ENCODE results near the gene APLP2.

Gene APLP2

GRCh38 chr11:130145975-130146776 lies 76.5 kb downstream of the APLP2 start:
- WGBS: 59% methylated on average over 15 of the region's 15 CpGs
- peak overlapping the region; percentile 34; the same call in 1 of the 2 replicates for H3K27ac ChIP-seq (ENCODE audit: low read depth, low read length)

GRCh38 chr11:130146796-130147195 lies 77.1 kb downstream of the APLP2 start:
- H3K9ac ChIP-seq (ENCODE audit: low read depth, low read length): no peak overlapping the region
- H3K9me3 ChIP-seq (ENCODE audit: insufficient read depth, low read depth, low read length): no peaks in the 10 kb centered on the region
- H3K4me1 ChIP-seq (ENCODE audit: insufficient read depth, low read length): no peaks in the 10 kb centered on the region; the same call in 1 of the 2 replicates
- H3K4me3 ChIP-seq (ENCODE audit: low read length): no peak overlapping the region
- peaks cover 43% of the 10 kb centered on the region for H3K36me3 ChIP-seq (ENCODE audit: insufficient read depth, low read length)
- H3K27me3 ChIP-seq (ENCODE audit: insufficient read depth, low read length): no peaks in the 10 kb centered on the region
- WGBS: 93% methylated on average over 5 of the region's 5 CpGs
- H3K27ac ChIP-seq (ENCODE audit: low read depth, low read length): no peak overlapping the region

More at GRCh38 chr11:130145975-130146776, 76.5 kb downstream of the APLP2 start:
- H3K4me1 ChIP-seq (ENCODE audit: insufficient read depth, low read length): no peaks in the 10 kb centered on the region; the same call in 1 of the 2 replicates
- H3K36me3 ChIP-seq (ENCODE audit: insufficient read depth, low read length): peaks cover 49% of the 10 kb centered on the region
- no peaks in the 10 kb centered on the region for H3K9me3 ChIP-seq (ENCODE audit: insufficient read depth, low read depth, low read length)
- no peaks in the 10 kb centered on the region for H3K27me3 ChIP-seq (ENCODE audit: insufficient read depth, low read length)
- H3K4me3 ChIP-seq (ENCODE audit: low read length): no peak overlapping the region
- H3K9ac ChIP-seq (ENCODE audit: low read depth, low read length): no peak overlapping the region

- WGBS: 95% methylated on average over 12 of the region's 12 CpGs
- H3K4me1 ChIP-seq (ENCODE audit: insufficient read depth, low read length): no peaks in the 10 kb centered on the region; the same call in 1 of the 2 replicates
- no peaks in the 10 kb centered on the region for H3K27me3 ChIP-seq (ENCODE audit: insufficient read depth, low read length)
Measured at GRCh38 chr11:130148796-130149326, 79.2 kb downstream of the APLP2 start.

GRCh38 chr11:130150790-130151189 lies 81.1 kb downstream of the APLP2 start:
- Histone ChIP-seq H3K9me3 (ENCODE audit: insufficient read depth, low read depth, low read length) (no peaks in the 10 kb centered on the region), H3K4me3 (ENCODE audit: low read length) (no peak overlapping the region), H3K27me3 (ENCODE audit: insufficient read depth, low read length) (no peaks in the 10 kb centered on the region), H3K27ac (ENCODE audit: low read depth, low read length) (no peak overlapping the region), H3K9ac (ENCODE audit: low read depth, low read length) (no peak overlapping the region), H3K4me1 (ENCODE audit: insufficient read depth, low read length) (no peaks in the 10 kb centered on the region; the same call in 1 of the 2 replicates), H3K36me3 (ENCODE audit: insufficient read depth, low read length) (peaks cover 6% of the 10 kb centered on the region; the same call in 1 of the 2 replicates)
- 95% methylated on average over 7 of the region's 7 CpGs for WGBS

More at GRCh38 chr11:130148796-130149326, 79.2 kb downstream of the APLP2 start:
- no peak overlapping the region for H3K4me3 ChIP-seq (ENCODE audit: low read length)
- H3K9me3 ChIP-seq (ENCODE audit: insufficient read depth, low read depth, low read length): no peaks in the 10 kb centered on the region
- H3K36me3 ChIP-seq (ENCODE audit: insufficient read depth, low read length): peaks cover 23% of the 10 kb centered on the region
- H3K27ac ChIP-seq (ENCODE audit: low read depth, low read length): no peak overlapping the region
- H3K9ac ChIP-seq (ENCODE audit: low read depth, low read length): no peak overlapping the region

GRCh38 chr11:130151196-130151595 lies 81.5 kb downstream of the APLP2 start:
- no peak overlapping the region for H3K9ac ChIP-seq (ENCODE audit: low read depth, low read length)
- no peaks in the 10 kb centered on the region for H3K27me3 ChIP-seq (ENCODE audit: insufficient read depth, low read length)
- no peaks in the 10 kb centered on the region; the same call in 1 of the 2 replicates for H3K4me1 ChIP-seq (ENCODE audit: insufficient read depth, low read length)
- WGBS: 91% methylated on average over 1 of the region's 1 CpG
- peaks cover 6% of the 10 kb centered on the region; the same call in 1 of the 2 replicates for H3K36me3 ChIP-seq (ENCODE audit: insufficient read depth, low read length)
- no peak overlapping the region for H3K27ac ChIP-seq (ENCODE audit: low read depth, low read length)
- no peak overlapping the region for H3K4me3 ChIP-seq (ENCODE audit: low read length)
- H3K9me3 ChIP-seq (ENCODE audit: insufficient read depth, low read depth, low read length): no peaks in the 10 kb centered on the region

- H3K27ac ChIP-seq (ENCODE audit: low read depth, low read length): no peak overlapping the region
- peaks cover 40% of the 10 kb centered on the region for H3K27me3 ChIP-seq (ENCODE audit: insufficient read depth, low read length)
- no peak overlapping the region for H3K9ac ChIP-seq (ENCODE audit: low read depth, low read length)
- 84% methylated on average over 11 of the region's 11 CpGs for WGBS
- no peak overlapping the region for H3K4me3 ChIP-seq (ENCODE audit: low read length)
- H3K9me3 ChIP-seq (ENCODE audit: insufficient read depth, low read depth, low read length): no peaks in the 10 kb centered on the region
- peaks cover 14% of the 10 kb centered on the region for H3K4me1 ChIP-seq (ENCODE audit: insufficient read depth, low read length)
- no peaks in the 10 kb centered on the region for H3K36me3 ChIP-seq (ENCODE audit: insufficient read depth, low read length)
Measured at GRCh38 chr11:130156108-130157022, 86.7 kb downstream of the APLP2 start.

- H3K4me3 ChIP-seq (ENCODE audit: low read length): no peak overlapping the region
- no peak overlapping the region for H3K9ac ChIP-seq (ENCODE audit: low read depth, low read length)
- H3K27me3 ChIP-seq (ENCODE audit: insufficient read depth, low read length): peaks cover 47% of the 10 kb centered on the region
- peaks cover 14% of the 10 kb centered on the region for H3K4me1 ChIP-seq (ENCODE audit: insufficient read depth, low read length)
- no peaks in the 10 kb centered on the region for H3K9me3 ChIP-seq (ENCODE audit: insufficient read depth, low read depth, low read length)
- 89% methylated on average over 8 of the region's 8 CpGs for WGBS
- no peaks in the 10 kb centered on the region for H3K36me3 ChIP-seq (ENCODE audit: insufficient read depth, low read length)
- no peak overlapping the region for H3K27ac ChIP-seq (ENCODE audit: low read depth, low read length)
Measured at GRCh38 chr11:130157101-130157500, 87.4 kb downstream of the APLP2 start.

- H3K4me3 ChIP-seq (ENCODE audit: low read length): no peak overlapping the region
- H3K9me3 ChIP-seq (ENCODE audit: insufficient read depth, low read depth, low read length): no peaks in the 10 kb centered on the region
- WGBS: 94% methylated on average over 3 of the region's 3 CpGs
- H3K4me1 ChIP-seq (ENCODE audit: insufficient read depth, low read length): peaks cover 14% of the 10 kb centered on the region
- no peaks in the 10 kb centered on the region for H3K36me3 ChIP-seq (ENCODE audit: insufficient read depth, low read length)
- peaks cover 55% of the 10 kb centered on the region for H3K27me3 ChIP-seq (ENCODE audit: insufficient read depth, low read length)
- H3K9ac ChIP-seq (ENCODE audit: low read depth, low read length): no peak overlapping the region
- no peak overlapping the region for H3K27ac ChIP-seq (ENCODE audit: low read depth, low read length)
Measured at GRCh38 chr11:130157840-130158239, 88.1 kb downstream of the APLP2 start.

- no peaks in the 10 kb centered on the region for H3K9me3 ChIP-seq (ENCODE audit: insufficient read depth, low read depth, low read length)
- H3K27me3 ChIP-seq (ENCODE audit: insufficient read depth, low read length): peaks cover 63% of the 10 kb centered on the region
- no peak overlapping the region for H3K27ac ChIP-seq (ENCODE audit: low read depth, low read length)
- no peaks in the 10 kb centered on the region for H3K36me3 ChIP-seq (ENCODE audit: insufficient read depth, low read length)
- peaks cover 14% of the 10 kb centered on the region for H3K4me1 ChIP-seq (ENCODE audit: insufficient read depth, low read length)
- H3K4me3 ChIP-seq (ENCODE audit: low read length): peak overlapping the region; percentile 49
- H3K9ac ChIP-seq (ENCODE audit: low read depth, low read length): no peak overlapping the region
- 86% methylated on average over 14 of the region's 14 CpGs for WGBS
Measured at GRCh38 chr11:130159139-130159538, 89.4 kb downstream of the APLP2 start.

- peaks cover 63% of the 10 kb centered on the region for H3K27me3 ChIP-seq (ENCODE audit: insufficient read depth, low read length)
- H3K9ac ChIP-seq (ENCODE audit: low read depth, low read length): peak within 1 kb of the TSS; percentile 61
- no peaks in the 10 kb centered on the region for H3K9me3 ChIP-seq (ENCODE audit: insufficient read depth, low read depth, low read length)
- no peak within 1 kb of the TSS for H3K27ac ChIP-seq (ENCODE audit: low read depth, low read length)
- H3K4me1 ChIP-seq (ENCODE audit: insufficient read depth, low read length): peaks cover 14% of the 10 kb centered on the region
- no peaks in the 10 kb centered on the region for H3K36me3 ChIP-seq (ENCODE audit: insufficient read depth, low read length)
- 3% methylated on average over 89 of the region's 89 CpGs for WGBS
- H3K4me3 ChIP-seq (ENCODE audit: low read length): peak within 1 kb of the TSS; percentile 49
Measured at GRCh38 chr11:130159657-130160497, 90.2 kb downstream of the APLP2 start, which contains the start of gene ST14. ST14 (plus strand) TSS chr11:130159782; CDS start chr11:130159980, 198 bp downstream.

Measured in HUES64 (cell line).